Skin of body (tissue), 2 donors: ENCODE measurements around the gene ISG20. TPM values are rescaled to one million over a fixed set of nuclear protein-coding genes. Genes with fewer than 3 reads are reported as not detected.
A peak's percentile ranks its signal among the peaks of the same experiment; 100 is the strongest.
"Not testable (repeated sequence)": the region's sequence is repeated elsewhere in the genome, so short reads cannot be mapped to it uniquely, and the experiment has no call there.

ENCODE experiments used
- DNase-seq: peaks from one replicate; lab custom pipeline; 2025; lab: John Stamatoyannopoulos, UW
- total RNA-seq: library from RNA; depleted of rRNA; stranded (reverse); fragments of >200 nt; gene quantifications from one replicate; pipeline ENCODE4 v1.2.3, GENCODE V29; 2014

Gene ISG20
- total RNA-seq, 1 donor from 2014 or later = 3.5 TPM

GRCh38 chr15:88618686-88619085 is 20.1 kb upstream of the ISG20 start:
- DNase-seq = no peak

DNA sequence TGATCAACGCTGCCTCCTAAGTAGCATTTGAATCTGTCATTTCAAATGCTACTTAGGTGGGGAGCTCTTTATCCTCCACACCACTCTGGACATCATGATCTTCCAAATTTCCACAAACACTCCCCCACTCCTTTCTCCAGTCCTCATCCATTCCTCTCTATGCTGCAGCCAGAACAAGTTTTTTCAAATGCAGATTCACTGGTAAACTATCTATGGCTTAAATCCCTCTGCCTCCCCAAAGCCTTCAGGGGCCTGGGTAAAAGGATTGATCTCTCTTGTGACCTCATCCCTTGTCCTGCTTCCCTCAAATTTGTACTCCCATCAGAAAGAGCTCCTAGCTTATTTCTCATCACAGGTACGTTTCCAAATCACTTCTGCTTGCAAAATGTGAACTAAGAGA is 19.0 kb upstream of the ISG20 start:
- DNase-seq = no peak

GRCh38 chr15:88620995-88621772 is 17.6 kb upstream of the ISG20 start, which contains the start of gene AEN:
Gene AEN, plus strand, starts transcription at chr15:88621340. Its CDS starts 4,870 bp downstream, at chr15:88626210.
- peak; percentile 93 for DNase-seq

DNA sequence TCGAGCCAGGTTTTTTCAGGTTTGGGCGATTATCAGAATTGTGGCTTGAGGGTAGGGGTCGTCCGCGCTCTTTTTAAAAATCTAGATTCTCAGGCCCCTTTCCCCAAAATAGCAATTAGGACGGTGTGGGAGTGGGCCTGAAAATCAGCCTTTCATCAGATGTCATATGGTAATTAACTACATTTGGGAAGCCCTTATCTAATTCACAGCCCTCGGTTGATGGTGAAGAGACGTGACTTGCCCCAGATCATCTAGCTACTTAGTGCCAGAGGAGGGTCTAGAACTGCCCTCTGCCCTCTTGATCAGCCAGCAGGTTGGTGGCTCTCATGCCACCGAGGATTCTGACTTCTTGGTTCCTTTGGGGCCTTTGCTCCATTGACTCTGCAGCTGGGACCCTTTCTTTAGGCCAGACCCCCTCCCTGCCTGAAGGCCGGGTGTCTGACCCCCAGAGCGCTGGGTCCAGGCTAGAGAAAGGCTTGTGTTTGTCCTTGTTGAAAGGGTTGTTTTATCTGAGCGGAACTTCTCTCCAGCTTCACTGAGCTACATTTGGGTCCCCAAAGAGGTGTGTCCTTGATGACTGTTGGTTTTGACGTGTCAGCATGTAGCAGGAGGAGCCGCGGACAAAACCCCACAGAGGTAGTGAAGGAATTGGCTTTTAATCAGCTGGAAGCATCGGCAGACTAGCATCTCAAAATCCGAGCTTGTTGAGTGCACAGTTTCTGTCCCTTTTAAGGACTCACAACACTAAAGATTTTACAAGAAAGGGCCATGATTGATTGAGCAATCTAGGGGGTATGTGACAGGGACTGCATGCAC is 16.8 kb upstream of the ISG20 start:
- DNase-seq = no peak

- no peak for DNase-seq
Measured at GRCh38 chr15:88622605-88622975, 16.2 kb upstream of the ISG20 start.

DNA sequence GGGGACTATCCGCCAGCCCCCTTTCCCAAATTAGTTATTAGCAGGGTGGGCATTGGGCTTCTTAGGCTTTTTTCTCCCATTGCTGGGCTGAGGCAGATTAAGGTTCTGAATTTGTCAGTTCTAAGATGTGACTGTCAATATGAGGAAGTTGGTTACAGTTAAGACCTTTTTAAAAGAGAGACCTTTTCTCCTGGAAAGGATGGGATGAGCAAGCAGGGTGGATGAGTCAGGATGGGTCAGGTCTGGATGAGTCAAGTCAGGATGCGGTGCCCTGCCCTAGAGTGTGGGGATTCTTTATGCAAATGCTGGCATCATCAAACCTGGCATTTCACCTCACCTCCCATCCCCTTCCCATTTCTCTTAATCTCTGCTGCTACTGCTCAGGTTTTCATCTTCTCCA is 15.8 kb upstream of the ISG20 start:
- DNase-seq = no peak

DNA sequence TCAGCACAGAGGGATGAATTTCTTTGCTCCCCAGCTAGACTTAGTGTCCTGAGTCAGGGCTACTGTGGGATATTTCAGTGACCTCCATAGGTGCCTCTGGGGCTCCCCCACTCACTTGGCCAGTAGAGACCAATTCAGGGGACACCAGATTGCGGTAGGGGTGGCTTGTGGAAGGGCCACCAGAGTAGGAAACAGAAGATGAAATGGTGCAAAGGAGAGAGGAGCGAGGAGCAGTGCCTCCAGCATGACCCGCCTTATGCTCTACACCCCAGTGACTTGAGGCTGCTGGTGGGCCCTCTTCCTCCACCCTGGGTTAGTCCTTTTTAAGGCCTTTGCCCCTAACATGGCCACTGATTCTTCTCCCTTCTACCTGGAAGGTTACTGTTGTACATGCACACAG is 15.2 kb upstream of the ISG20 start:
- no peak for DNase-seq

DNA sequence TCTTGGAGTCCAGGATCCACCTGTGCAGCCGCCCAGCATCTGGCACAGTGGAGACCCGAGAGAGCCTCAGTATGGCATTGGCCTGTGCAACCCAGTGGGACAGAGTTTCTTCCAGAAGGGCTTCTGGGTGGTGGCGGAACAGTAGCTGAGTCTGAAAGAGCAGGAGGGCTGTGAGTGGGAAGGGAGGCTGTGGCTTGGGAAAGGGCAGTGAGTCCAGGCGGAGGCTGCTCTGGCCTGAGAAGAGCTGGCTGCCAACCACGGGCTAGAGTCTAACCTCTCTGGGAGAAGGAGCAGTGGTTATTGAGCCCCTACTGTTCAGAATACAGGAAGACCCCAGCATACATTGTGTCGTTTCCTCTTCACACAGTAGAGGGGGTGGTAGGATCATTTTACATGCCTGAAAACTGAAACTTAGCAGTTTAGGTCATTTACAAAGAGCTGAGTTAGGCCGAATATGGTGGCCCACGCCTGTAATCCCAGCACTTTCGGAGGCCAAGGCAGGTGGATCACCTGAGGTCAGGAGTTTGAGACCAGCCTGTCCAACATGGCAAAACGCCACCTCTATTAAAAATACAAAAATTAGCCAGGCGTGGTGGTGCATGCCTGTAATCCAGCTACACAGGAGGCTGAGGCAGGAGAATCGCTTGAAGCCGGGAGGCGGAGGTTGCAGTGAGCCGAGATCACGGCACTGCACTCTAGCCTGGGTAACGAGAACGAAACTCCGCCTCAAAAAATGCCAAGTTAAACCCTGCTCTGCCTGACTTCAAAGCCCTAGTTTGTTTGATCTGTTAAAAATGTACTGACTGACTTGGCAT is 14.5 kb upstream of the ISG20 start:
- DNase-seq = peak; percentile 49

DNA sequence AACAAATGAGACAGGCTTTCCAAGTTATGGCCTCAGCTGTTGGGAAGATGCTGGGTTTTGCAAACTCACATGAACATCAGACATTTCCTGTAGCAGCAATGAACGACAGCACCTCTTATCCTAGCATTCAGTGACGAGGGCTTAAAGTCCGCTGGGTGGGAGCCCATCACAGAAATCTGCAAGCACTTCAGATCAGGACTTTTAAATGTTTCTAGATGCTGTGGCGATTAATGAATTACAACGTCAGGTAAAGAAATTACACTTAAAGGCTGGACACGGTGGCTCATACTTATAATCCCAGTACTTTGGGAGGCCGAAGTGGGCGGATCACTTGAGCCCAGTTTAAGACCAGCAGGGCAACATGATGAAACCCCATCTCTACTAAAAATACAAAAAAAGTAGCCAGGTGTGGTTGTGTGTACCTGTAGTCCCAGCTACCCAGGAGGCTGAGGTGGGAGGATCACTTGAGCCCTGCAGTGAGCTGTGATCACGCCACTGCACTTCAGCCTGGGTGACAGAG is 13.8 kb upstream of the ISG20 start:
- peak; percentile 71 for DNase-seq

GRCh38 chr15:88625943-88626741 is 12.7 kb upstream of the ISG20 start:
- DNase-seq = no peak

- no peak for DNase-seq
Measured at GRCh38 chr15:88627463-88627862, 11.4 kb upstream of the ISG20 start.

DNA sequence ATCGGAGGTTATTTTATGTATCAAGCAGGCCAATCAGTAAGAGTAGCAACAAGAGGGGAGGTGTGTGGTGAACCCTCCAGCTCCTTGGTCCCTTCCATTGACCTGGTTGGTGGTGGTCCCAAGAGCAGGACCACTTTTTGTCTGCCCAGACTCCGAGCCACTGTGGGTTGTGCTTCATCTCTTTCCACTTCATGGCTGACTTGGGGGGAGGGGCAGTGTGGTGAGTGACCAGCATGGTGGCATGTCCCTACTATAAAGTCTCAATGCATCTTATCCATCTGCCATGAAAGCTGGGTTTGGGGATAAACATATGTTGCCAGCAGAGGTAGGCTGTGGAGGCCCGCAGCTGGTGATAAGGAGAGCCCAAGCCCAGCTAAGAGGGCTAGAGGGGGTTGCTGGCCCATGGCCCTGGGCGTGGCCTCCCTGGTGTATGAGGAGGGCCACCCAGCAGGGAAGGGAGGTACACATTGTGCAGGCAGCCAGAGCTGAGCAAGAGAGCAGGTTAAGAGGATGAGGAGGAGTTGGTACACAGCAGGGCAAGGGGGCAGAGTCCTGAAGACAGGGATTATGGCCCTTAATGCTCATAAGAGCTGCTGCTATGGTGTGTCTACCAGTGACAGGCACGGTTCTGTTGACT is 10.7 kb upstream of the ISG20 start:
- no peak for DNase-seq

DNA sequence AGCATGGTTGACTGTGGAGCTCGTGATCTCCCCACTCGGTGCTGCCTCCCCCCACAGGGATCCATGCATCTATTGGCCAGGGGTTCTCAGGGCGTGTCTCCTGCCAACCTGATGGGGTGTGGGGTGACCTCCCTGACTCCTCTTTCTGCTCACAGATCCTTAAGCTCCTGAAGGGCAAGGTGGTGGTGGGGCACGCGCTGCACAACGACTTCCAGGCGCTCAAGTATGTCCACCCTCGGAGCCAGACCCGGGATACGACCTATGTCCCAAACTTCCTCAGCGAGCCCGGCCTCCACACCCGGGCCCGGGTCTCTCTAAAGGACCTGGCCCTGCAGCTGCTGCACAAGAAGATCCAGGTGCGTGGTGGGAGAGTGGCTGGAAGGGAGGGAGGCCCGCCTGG is 9.7 kb upstream of the ISG20 start:
- DNase-seq = no peak

GRCh38 chr15:88630141-88630721 is 8.6 kb upstream of the ISG20 start:
- DNase-seq = no peak

DNA sequence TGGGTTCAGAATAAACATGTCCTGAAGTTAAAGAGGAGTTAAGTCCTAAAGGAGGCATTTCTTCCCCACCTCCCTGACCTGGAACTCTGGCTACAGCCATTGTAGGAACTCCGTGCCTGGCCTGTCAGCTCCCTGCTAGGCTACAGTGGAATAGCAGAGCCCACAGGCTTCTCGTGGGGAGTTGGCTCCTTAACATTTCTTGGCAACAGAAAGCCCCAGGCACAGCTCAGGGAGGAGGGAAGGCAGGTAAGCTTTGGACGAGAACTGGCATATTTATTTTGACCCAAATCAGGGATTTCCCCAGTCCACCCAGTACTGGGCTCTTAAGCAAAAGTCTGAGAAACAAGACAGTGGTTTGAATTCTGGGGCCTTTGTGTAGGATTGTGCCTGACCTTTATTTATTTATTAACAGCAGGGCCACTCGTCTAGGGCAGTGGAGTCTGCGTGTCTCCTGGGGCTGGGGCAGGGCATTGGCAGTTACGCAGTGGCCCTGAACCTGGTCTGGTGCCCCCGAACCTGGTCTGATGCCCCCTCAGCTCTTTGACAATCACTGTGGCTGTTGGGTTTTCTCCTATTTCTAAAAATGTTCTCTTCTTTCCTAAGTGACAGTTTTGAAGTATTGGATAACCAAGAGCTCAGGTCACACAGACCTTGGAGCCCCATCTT is 7.9 kb upstream of the ISG20 start:
- no peak for DNase-seq

DNA sequence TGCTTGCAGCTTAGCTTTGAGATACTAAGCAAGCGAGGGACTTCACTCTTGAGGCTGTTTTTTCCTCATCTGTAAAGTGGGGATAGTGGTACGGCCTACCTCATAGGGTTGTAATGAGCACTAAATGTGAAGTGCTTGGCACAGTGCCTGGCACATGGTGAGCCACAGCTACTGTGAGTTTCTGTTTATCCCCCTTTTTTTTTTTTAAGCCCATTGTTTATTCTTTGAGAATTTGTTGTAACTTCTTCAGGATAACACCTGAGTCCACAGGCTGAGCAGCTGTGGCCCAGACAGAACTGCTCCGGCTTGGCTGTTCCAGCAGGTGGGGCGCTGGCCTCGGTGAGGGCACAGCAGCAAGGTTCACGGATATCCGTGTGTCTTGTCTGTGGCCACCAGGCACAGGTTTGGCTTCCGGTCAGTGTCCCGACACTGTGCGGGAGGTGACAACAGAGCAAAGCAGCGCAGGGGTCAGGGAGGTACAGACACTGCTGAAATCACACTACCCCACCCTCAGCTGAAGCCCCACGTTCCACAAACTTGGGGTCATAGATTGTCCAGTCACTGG is 7.3 kb upstream of the ISG20 start:
- DNase-seq = no peak

- DNase-seq = not testable (repeated sequence)
Measured at GRCh38 chr15:88632797-88633196, 6.0 kb upstream of the ISG20 start.

DNA sequence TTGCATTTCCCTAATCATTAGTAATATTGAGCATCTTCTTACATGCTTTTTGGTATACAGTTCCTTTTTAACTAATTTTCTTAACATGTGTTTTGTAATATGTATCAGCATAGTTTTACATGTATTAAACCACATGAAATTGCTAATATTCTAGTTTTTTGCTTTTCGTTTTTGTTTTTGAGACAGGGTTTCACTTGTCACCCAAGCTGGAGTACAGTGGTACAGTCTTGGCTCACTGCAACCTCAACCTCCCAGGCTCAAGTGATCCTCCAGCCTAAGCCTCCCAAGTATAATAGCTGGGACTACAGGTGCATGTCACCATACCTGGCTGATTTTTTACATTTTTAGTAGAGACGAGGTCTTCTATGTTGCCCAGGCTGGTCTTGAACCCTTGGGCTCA is 4.4 kb upstream of the ISG20 start:
- DNase-seq = no peak

DNA sequence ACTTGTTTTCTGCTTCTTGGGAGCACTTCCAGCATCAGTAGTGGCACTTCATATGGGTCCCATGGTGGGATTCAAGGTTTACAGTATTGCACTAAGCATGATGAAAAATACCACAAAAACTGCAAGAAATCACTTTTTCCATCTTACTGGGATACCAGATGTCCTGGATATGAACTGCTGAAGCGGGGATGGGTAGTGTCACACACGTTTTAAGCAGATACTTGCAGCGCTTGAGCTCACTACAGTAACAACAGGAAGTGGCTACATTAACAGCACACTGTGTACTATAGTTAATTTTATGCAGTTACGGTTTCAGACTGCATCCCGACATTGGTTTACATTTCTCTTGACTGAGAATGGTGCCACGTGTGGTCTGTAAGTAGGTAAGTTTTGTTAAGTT is 3.5 kb upstream of the ISG20 start:
- peak; percentile 84 for DNase-seq
